CD14-positive monocyte (primary cell): ENCODE measurements around the gene TAF10. TPM values are rescaled to one million over a fixed set of nuclear protein-coding genes. Genes with fewer than 3 reads are reported as not detected.

Source experiments
- DNase-seq, 3 donors: peaks; one replicate each; pipeline ENCODE4 v3.0.0-alpha.2; 2011 to 2022
- H2AFZ ChIP-seq: 2 replicates; pipeline ENCODE4 v1.6.0; 2012; ENCODE audit warnings: mild to moderate bottlenecking, low read depth, low read length, inconsistent platforms; ENCODE audit not compliant: insufficient read depth, poor library complexity, severe bottlenecking
- H3K27ac ChIP-seq, 2 donors: 1 replicate in 1 of 2; 2 replicates in 1 of 2; pipeline ENCODE4 v1.5.1; 2012 to 2013; ENCODE audit warnings: low read length in 2 of 2, control low read depth in 1 of 2, inconsistent platforms in 1 of 2, low read depth in 1 of 2, mild to moderate bottlenecking in 1 of 2
- H3K27me3 ChIP-seq, 2 donors: one replicate each; pipeline versions ENCODE4 v1.6.0 to v1.6.1; 2011 to 2013; ENCODE audit warnings: low read length in 2 of 2; ENCODE audit not compliant: control insufficient read depth in 2 of 2, insufficient read depth in 2 of 2
- H3K36me3 ChIP-seq, 2 donors: replicated peaks in 1 of 2; 1 replicate in 1 of 2; 2 replicates in 1 of 2; pipeline versions ENCODE4 v1.5.1 to v1.6.1; 2012 to 2013; ENCODE audit warnings: low read length in 2 of 2, control low read depth in 1 of 2, inconsistent platforms in 1 of 2, mild to moderate bottlenecking in 1 of 2; ENCODE audit not compliant: insufficient read depth in 2 of 2, control insufficient read depth in 1 of 2
- H3K4me1 ChIP-seq, 2 donors: 1 replicate in 1 of 2; 2 replicates in 1 of 2; pipeline versions ENCODE4 v1.5.1 to v1.6.1; 2012 to 2013; ENCODE audit warnings: low read length in 2 of 2, control low read depth in 1 of 2, inconsistent platforms in 1 of 2, mild to moderate bottlenecking in 1 of 2, moderate library complexity in 1 of 2; ENCODE audit not compliant: insufficient read depth in 2 of 2, control insufficient read depth in 1 of 2
- H3K4me2 ChIP-seq: replicated peaks from 2 replicates; pipeline ENCODE3; 2012; ENCODE audit warnings: low read length, moderate library complexity, mild to moderate bottlenecking; ENCODE audit not compliant: poor library complexity, severe bottlenecking; ENCODE audit errors: extremely low read depth
- H3K4me3 ChIP-seq, 3 experiments: fragments of 200-600 bp in 1 of 3; sonication (generic) in 1 of 3; replicated peaks in 1 of 3; 1 replicate in 2 of 3; 2 replicates in 1 of 3; pipeline ENCODE4 v1.5.1; 2011 to 2013; ENCODE audit warnings: low read length in 3 of 3, mild to moderate bottlenecking in 3 of 3, control low read depth in 2 of 3, low read depth in 2 of 3, inconsistent platforms in 1 of 3, moderate library complexity in 1 of 3
- H3K79me2 ChIP-seq: 2 replicates; pipeline ENCODE4 v1.6.0; 2012; ENCODE audit warnings: mild to moderate bottlenecking, control low read depth, inconsistent platforms, low read length, moderate library complexity; ENCODE audit not compliant: insufficient read depth
- H3K9ac ChIP-seq: 2 replicates; pipeline ENCODE4 v1.6.0; 2017; ENCODE audit warnings: low read length, mild to moderate bottlenecking; ENCODE audit not compliant: insufficient read depth, poor library complexity, severe bottlenecking
- H3K9me3 ChIP-seq, 2 donors: replicated peaks in 1 of 2; 1 replicate in 1 of 2; 2 replicates in 1 of 2; pipeline versions ENCODE4 v1.5.1 to v1.6.1; 2012 to 2013; ENCODE audit warnings: low read length in 2 of 2, control low read depth in 1 of 2; ENCODE audit not compliant: control insufficient read depth in 1 of 2, insufficient read depth in 1 of 2
- H4K20me1 ChIP-seq: 2 replicates; pipeline ENCODE4 v1.6.0; 2012; ENCODE audit warnings: mild to moderate bottlenecking, low read length, control low read depth, moderate library complexity; ENCODE audit not compliant: insufficient read depth
- H3K27ac Mint-ChIP-seq, 7 donors: one replicate each; pipeline ENCODE4 v1.8.0; 2020; ENCODE audit warnings: mild to moderate bottlenecking in 7 of 7, mixed read lengths in 7 of 7, moderate library complexity in 6 of 7, inconsistent platforms in 2 of 7
- H3K27me3 Mint-ChIP-seq, 3 donors: one replicate each; pipeline ENCODE4 v1.8.0; 2021 to 2022; ENCODE audit warnings: low read depth in 3 of 3, mild to moderate bottlenecking in 3 of 3, mixed read lengths in 3 of 3, moderate library complexity in 3 of 3, inconsistent platforms in 1 of 3
- H3K36me3 Mint-ChIP-seq, 2 donors: one replicate each; pipeline ENCODE4 v1.8.0; 2020; ENCODE audit warnings: mixed read lengths in 2 of 2, inconsistent platforms in 1 of 2, mild to moderate bottlenecking in 1 of 2
- H3K4me1 Mint-ChIP-seq: one replicate; pipeline ENCODE4 v1.8.0; 2020; ENCODE audit warnings: mild to moderate bottlenecking, mixed read lengths
- H3K4me3 Mint-ChIP-seq, 2 donors: one replicate each; pipeline ENCODE4 v1.8.0; 2020; ENCODE audit warnings: mild to moderate bottlenecking in 2 of 2, mixed read lengths in 2 of 2, moderate library complexity in 1 of 2
- H3K9me3 Mint-ChIP-seq, 7 donors: one replicate each; pipeline ENCODE4 v1.8.0; 2020 to 2022; ENCODE audit warnings: mixed read lengths in 7 of 7, mild to moderate bottlenecking in 6 of 7, moderate library complexity in 6 of 7, inconsistent platforms in 2 of 7
- WGBS: methylation state at CpG from one replicate; pipeline ENCODE4 v1.1.5; 2013; ENCODE audit warnings: missing lambda C conversion rate; ENCODE audit not compliant: insufficient coverage; 5-methylcytosine and 5-hydroxymethylcytosine counted together
- intact Hi-C, 2 donors: fragments of 100-400 bp; cut with micrococcal nuclease; formaldehyde crosslinking; loops; one replicate each; pipeline versions ENCODE4 v1.15.0 to v1.15.1; 2023
- polyA plus RNA-seq, 3 donors: library from polyadenylated mRNA; depleted of rRNA in 1 of 3; unstranded in 2 of 3; stranded (reverse) in 1 of 3; fragments of 300-500 nt in 2 of 3; fragments of >200 nt in 1 of 3; fragmentation: Illumina TruSeq in 2 of 3; gene quantifications; 1 replicate in 2 of 3; 2 replicates in 1 of 3; pipeline ENCODE4 v1.2.3, GENCODE V29; 2012 to 2021
- TF ChIP-seq, protein P1 (sequence below): fragments of 200-600 bp; IDR thresholded peaks from one replicate; pipeline ENCODE4 v1.8.0; 2022; ENCODE audit warnings: antibody characterized with exemption, mild to moderate bottlenecking

The TAF10 gene
- polyA plus RNA-seq, 3 donors: 137 to 233 (median 232) TPM

DNA sequence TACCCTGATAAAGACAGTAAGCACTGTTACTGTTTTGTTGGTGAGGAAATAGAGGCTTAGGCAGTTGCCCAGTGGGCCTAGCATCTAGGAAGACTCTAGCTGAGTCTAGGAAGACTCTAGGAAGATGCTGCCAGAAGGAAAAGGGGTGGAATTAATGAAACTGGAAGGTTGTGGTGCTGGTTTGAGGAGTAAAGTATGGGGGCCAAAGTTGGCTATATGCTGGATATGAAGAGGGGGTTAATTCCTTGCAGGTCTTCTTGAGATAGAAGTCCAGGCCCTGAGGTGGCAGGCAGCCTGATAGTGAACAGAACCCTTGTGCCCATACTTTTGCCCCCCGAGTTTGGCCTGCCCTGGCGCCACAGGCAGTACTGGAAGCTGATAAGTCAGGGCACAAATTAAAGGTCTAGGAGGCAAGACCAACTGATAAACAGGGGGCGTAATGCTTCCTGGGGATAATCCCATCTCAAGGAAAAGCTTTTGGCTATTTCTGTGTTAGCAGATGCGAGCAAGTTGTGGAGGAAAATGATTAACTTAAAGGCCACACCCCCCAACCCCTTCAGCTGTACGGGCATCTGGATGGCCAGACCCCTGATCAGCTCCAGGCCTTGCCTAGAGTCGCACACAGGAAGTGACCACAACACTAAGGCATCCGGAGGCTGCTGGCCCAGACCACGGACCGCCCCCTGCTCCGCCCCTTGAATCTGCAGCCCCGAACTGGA lies 5.4 kb downstream of the TAF10 start:
- H3K4me1 Mint-ChIP-seq: peaks cover 15% of the 10 kb centered on the region
- Histone ChIP-seq H3K4me3 (peak overlapping the region in 1 of 3 experiments; percentile 40), H3K27me3 (no peaks in the 10 kb centered on the region), H3K4me1 (peaks cover 65 to 70% of the 10 kb centered on the region in 2 donors), H3K36me3 (peaks cover 39 to 41% of the 10 kb centered on the region in 2 donors), H3K9me3 (no peaks in the 10 kb centered on the region), H2AFZ (no peak overlapping the region), H3K4me2 (peak overlapping the region; percentile 54), H3K9ac (peak overlapping the region; percentile 11), H3K27ac (peak overlapping the region; percentile 23 to 99), H4K20me1 (peaks cover 45% of the 10 kb centered on the region), H3K79me2 (peaks cover 99% of the 10 kb centered on the region)
- H3K27me3 Mint-ChIP-seq: no peaks in the 10 kb centered on the region
- intact Hi-C loops: loop anchor here in 1 of 2 donors (10.0 kb wide), 1 partner anchor 122 kb away; the partner anchor contains the start of genes ARFIP2 and TIMM10B
- H3K36me3 Mint-ChIP-seq: peaks cover 43 to 57% of the 10 kb centered on the region in 2 donors
- peak overlapping the region in 6 of 7 donors; percentile 79 to 92 (median 90) for H3K27ac Mint-ChIP-seq
- H3K9me3 Mint-ChIP-seq: peaks cover 0 to 1% (median 0%) of the 10 kb centered on the region in 7 donors
- DNase-seq: peak; percentile 54 to 76 (median 58)
- H3K4me3 Mint-ChIP-seq: peak overlapping the region; percentile 6 to 56
- TF ChIP-seq, protein P1, sequence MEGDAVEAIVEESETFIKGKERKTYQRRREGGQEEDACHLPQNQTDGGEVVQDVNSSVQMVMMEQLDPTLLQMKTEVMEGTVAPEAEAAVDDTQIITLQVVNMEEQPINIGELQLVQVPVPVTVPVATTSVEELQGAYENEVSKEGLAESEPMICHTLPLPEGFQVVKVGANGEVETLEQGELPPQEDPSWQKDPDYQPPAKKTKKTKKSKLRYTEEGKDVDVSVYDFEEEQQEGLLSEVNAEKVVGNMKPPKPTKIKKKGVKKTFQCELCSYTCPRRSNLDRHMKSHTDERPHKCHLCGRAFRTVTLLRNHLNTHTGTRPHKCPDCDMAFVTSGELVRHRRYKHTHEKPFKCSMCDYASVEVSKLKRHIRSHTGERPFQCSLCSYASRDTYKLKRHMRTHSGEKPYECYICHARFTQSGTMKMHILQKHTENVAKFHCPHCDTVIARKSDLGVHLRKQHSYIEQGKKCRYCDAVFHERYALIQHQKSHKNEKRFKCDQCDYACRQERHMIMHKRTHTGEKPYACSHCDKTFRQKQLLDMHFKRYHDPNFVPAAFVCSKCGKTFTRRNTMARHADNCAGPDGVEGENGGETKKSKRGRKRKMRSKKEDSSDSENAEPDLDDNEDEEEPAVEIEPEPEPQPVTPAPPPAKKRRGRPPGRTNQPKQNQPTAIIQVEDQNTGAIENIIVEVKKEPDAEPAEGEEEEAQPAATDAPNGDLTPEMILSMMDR: no peak
- 15% methylated on average over 8 of the region's 11 CpGs for WGBS

DNA sequence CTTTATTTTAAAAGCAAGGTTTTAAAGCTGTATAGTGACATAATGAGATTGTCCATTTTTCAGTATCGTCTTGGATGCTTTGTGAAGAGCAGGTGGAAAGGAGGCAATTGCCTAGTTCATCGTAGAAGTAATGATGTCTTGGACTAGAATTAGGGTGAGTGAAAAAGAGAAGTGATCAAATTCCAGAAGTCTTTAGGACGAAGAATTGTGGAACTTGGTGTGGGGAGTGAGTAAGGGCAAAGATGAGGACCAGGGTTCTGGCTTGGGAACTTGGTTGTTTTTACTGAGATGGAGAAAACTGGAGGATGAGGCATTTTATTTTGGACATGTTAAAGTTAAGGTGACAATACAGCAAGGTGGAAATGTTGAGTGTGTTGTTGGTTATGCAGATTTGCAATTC lies 7.2 kb downstream of the TAF10 start:
- H3K4me3 ChIP-seq: peak overlapping the region; percentile 70 to 96 (median 93)
- H3K4me1 Mint-ChIP-seq: peaks cover 3% of the 10 kb centered on the region
- H3K27ac Mint-ChIP-seq: no peak overlapping the region
- H3K4me1 ChIP-seq: peaks cover 53 to 59% of the 10 kb centered on the region in 2 donors
- WGBS: 24% methylated on average over 3 of the region's 3 CpGs
- H3K4me2 ChIP-seq: peak overlapping the region; percentile 89
- intact Hi-C loops: loop anchor here (5.0 to 10.0 kb wide), 5 partner anchors 33 to 120 kb away; partner anchors contain the start of genes MRPL17 (in 2 of the 2), ARFIP2 (in 1 of the 2) and TIMM10B (in 1 of the 2)
- H3K36me3 Mint-ChIP-seq: peaks cover 39 to 60% of the 10 kb centered on the region in 2 donors
- H3K79me2 ChIP-seq: peaks cover 98% of the 10 kb centered on the region
- peak overlapping the region; percentile 80 for H3K9ac ChIP-seq
- no peaks in the 10 kb centered on the region for H3K9me3 ChIP-seq
- peak overlapping the region; percentile 89 for H2AFZ ChIP-seq
- H3K9me3 Mint-ChIP-seq: peaks cover 0 to 1% (median 0%) of the 10 kb centered on the region in 7 donors
- H3K27ac ChIP-seq: peak overlapping the region in 1 of 2 donors; percentile 90
- no peak overlapping the region for H3K4me3 Mint-ChIP-seq
- H3K36me3 ChIP-seq: peaks cover 43 to 45% of the 10 kb centered on the region in 2 donors
- H3K27me3 ChIP-seq: no peaks in the 10 kb centered on the region
- H3K27me3 Mint-ChIP-seq: no peaks in the 10 kb centered on the region
- TF ChIP-seq, protein P1: no peak
- peak in 2 of 3 donors; percentile 43 to 52 for DNase-seq
- peaks cover 59% of the 10 kb centered on the region for H4K20me1 ChIP-seq
